Measurements from ENCODE around the gene TANGO6.

The TANGO6 gene

DNA sequence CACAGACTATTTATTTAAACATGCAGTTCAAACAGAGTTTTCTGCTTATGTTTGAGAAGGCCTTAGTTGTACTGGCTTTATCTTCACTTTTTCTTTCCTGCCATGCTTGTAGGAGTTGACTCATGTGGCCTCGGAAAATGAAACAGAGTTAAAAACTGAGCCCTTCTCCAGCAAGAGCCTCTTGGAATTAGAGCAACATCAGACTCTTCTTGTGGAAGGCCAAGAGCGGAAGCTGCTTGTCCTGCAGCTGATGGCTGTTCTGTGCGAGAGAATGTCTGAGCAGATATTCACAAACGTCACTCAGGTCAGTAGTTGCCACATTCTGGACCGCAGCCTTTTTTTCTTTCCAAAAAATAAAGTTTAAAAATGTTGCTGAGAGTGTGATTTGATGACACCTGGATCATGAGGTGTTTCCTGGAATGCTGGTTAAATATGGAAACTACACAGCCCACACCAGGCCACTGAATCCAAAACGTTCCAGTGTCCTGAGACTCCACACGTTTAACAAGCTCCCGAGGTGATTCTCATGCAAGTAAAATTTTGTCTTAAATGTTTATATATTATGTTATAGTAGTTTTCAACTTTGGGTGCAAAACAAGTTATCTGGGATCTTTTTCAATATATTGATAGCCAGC is 65.9 kb downstream of the TANGO6 start:
- DNase-seq (ENCODE audit: low spot score) = no peak

- peak; percentile 58 for DNase-seq (ENCODE audit: low spot score)
Observed at GRCh38 chr16:68910051-68910450, 66.7 kb downstream of the TANGO6 start.

GRCh38 chr16:68915589-68915988 is 72.3 kb downstream of the TANGO6 start:
- DNase-seq (ENCODE audit: low spot score) = no peak

GRCh38 chr16:68917541-68917940 is 74.2 kb downstream of the TANGO6 start:
- DNase-seq (ENCODE audit: low spot score) = no peak

GRCh38 chr16:68920349-68920748 is 77.0 kb downstream of the TANGO6 start:
- no peak for DNase-seq (ENCODE audit: low spot score)

DNA sequence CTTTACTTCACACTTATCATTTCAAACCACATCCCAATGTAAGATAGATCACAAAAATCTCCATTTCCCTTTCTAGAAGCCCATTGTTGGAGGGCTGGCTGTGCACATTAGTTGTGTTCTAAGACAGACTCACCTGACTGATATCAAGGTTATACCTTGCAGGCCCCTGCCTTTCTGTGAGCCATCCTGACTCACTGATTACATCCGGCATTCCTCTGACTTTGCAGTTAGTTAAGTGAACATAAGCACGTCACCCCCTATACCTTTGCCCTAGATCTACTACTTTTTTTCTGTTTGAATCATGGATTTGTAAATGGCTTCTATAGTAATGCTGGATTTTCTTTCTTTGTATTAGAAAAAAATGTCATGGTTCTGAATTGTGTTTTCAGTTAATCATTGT is 78.3 kb downstream of the TANGO6 start:
- DNase-seq (ENCODE audit: low spot score) = no peak

- no peak for DNase-seq (ENCODE audit: low spot score)
Observed at GRCh38 chr16:68923116-68923515, 79.8 kb downstream of the TANGO6 start.

GRCh38 chr16:68927018-68927417 is 83.7 kb downstream of the TANGO6 start:
- DNase-seq (ENCODE audit: low spot score) = no peak

DNA sequence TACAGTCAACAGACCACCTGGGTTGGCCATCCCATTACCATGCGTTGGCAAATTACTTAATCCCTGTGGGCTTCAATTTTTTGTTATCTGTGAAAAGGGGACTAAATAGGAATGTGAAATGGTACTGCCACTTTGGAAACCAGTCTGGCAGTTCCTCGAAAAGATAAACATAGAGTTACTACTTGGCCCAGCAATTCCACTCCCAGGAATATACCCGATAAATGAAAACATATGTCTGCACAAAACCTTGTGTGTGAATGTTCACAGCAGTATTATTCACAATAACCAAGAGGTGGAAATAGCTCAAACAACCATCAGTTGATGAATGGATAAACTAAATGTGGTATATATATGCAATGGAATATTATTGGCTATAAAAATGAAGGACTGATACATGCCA is 87.9 kb downstream of the TANGO6 start:
- DNase-seq (ENCODE audit: low spot score) = no peak

- no peak for DNase-seq (ENCODE audit: low spot score)
Observed at GRCh38 chr16:68934402-68934801, 91.1 kb downstream of the TANGO6 start.

DNA sequence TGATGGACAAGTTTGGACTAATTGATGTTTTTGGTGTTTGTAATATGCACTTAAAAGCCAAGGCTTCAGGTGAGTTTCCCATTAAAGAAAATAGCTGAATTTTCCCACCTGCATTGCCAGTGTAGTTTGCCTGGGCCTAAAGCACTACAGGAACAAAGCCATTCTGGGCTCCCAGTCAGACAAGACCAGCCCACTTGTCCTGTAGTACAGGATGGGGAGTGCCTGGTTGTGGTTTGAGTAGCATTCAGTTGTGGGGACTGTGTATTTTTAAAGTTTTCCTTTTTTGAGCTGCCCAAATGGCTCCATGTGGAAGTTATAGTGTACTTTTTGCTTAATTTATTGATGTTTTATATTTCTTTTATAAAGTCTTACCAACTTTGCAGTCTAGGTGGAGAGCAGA is 91.7 kb downstream of the TANGO6 start:
- DNase-seq (ENCODE audit: low spot score) = no peak

- no peak for DNase-seq (ENCODE audit: low spot score)
Observed at GRCh38 chr16:68936736-68937631, 93.7 kb downstream of the TANGO6 start.

GRCh38 chr16:68939692-68940320 is 96.5 kb downstream of the TANGO6 start:
- DNase-seq (ENCODE audit: low spot score) = no peak

DNA sequence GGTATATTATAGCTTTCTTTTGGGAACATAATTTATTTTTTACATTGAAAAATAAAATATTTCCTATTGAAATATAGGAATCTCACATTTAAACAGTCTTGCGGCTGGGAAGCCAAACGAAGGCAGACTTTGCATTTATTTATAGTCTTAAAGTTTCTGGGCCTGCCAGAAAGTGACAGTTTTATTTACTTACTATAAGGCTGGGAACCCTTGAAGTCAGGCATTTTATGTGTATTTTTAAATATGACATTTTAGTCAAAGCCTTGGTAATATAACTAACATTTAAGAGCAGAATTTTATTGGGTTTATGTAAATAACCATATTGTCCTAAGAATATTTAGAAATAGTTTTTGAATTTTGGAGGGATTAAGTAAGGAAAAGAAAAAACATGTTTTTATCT is 97.5 kb downstream of the TANGO6 start:
- DNase-seq (ENCODE audit: low spot score) = no peak

GRCh38 chr16:68943961-68944360 is 100.6 kb downstream of the TANGO6 start:
- DNase-seq (ENCODE audit: low spot score) = no peak

DNA sequence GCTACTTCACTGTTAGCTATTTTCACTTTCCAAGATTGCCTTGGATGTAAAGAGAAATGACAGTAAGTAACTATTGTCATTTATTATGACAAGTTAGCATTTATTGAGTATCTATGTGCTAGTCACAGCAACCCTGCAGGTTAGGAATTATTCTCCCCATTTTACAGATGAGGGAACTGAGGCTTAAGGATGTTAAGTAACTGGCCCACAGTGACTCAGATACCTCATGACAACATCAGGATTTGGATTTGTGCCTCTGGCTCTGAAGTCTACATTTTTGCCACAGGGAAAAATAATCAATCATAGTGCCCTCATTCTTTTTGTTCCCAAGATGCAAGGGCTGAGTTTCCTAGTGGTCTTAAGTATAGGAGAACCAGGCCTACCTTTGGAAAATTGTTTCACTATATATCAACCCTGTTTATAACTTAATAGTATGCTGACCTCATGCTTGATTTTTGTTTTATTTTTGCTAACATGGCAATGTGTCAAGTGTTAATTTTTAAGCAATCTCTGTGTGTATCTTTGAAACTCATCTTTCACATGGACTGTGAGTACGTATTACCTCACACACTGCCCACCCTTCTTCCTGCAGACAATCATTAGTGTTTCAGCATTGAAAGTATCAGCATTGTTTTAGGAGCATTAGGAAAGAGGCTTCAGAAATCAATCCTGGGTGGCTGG is 105.0 kb downstream of the TANGO6 start:
- no peak for DNase-seq (ENCODE audit: low spot score)

DNA sequence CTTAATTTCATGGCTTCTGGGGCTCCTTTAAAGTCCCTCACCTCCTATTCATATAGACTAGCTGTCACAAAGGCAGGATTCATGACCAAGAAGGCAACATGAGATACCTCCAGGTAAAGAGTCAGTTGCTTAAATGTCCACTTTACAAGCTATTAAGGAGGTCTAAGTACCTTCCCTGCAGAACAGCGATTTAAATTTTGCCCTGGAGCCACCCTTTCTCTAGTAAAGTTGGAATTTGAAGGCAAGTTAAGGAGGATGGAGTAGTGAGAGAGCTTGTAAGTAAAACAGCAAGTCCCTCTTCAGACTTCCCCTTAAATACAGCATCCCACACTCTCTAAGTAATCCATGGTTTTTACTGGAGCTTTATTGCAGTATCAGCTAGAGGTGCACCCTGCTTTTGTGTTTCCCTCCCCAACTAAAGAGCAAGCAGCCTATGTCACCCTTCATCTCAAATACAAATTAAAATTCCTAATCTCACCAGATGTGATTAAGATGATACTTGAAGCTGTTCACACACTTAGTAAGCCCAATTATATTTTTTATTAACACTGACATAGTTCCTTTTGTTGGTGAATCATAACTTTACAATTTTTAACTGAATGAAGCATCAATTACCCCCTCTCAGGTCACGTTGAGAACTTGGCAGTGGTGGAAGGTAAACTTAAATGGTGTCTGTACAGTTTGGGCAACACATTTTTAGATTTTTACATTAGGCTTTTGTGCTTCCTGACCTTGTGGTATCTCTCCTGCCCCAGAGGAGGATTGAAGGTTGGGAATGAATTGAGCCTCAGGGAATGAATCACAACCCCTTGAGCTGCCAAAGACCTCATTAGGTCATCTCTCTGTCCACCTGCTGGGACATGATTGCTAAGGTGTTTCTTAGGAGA is 108.9 kb downstream of the TANGO6 start:
- no peak for DNase-seq (ENCODE audit: low spot score)

GRCh38 chr16:68954911-68955635 is 111.7 kb downstream of the TANGO6 start:
- no peak for DNase-seq (ENCODE audit: low spot score)

- DNase-seq (ENCODE audit: low spot score) = no peak
Observed at GRCh38 chr16:68960910-68961309, 117.6 kb downstream of the TANGO6 start.

GRCh38 chr16:68961778-68962402 is 118.6 kb downstream of the TANGO6 start:
- DNase-seq (ENCODE audit: low spot score) = no peak
